ENCODE results near the gene SSBP2.

Gene SSBP2

GRCh38 chr5:81590498-81591384 lies 160.2 kb downstream of the SSBP2 start:
- Histone ChIP-seq H3K4me1 (ENCODE audit: control insufficient read depth, insufficient read depth, low read length) (no peaks in the 10 kb centered on the region), H3K4me3 (ENCODE audit: low read length) (no peak overlapping the region), H3K9ac (ENCODE audit: low read length) (no peak overlapping the region), H3K9me3 (ENCODE audit: control insufficient read depth, low read length) (no peaks in the 10 kb centered on the region), H3K27me3 (replicated peaks; ENCODE audit: control insufficient read depth, insufficient read depth, low read length) (no peaks in the 10 kb centered on the region), H3K36me3 (ENCODE audit: control insufficient read depth, insufficient read depth, low read length, severe bottlenecking) (no peaks in the 10 kb centered on the region)
- no peak for DNase-seq (ENCODE audit: low read depth)

- no peaks in the 10 kb centered on the region for H3K9me3 ChIP-seq (ENCODE audit: control insufficient read depth, low read length)
- H3K27me3 ChIP-seq (replicated peaks; ENCODE audit: control insufficient read depth, insufficient read depth, low read length) = no peaks in the 10 kb centered on the region
- DNase-seq (ENCODE audit: low read depth) = peak; percentile 70
These were observed 171.5 kb downstream of the SSBP2 start for GRCh38 chr5:81579262-81579924.

DNA sequence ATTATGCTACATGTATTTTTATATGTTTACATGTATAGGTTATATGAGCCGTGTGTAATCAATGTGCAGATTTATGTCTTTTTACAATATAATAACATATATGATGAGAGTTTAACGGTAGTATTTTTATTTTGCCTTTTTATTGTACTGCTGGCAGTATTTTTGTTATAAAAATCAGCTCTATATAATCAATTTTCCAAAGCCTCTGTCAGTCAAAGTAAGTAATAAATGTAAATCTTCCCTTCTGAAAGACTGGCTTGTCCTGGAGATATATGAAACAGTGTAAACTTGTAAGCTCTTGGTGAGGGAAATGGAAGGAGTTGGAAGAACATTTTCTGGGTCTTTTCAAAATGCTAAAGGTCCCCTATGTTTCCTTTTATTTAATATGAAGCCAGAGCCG lies 173.8 kb downstream of the SSBP2 start:
- Histone ChIP-seq H3K27me3 (replicated peaks; ENCODE audit: control insufficient read depth, insufficient read depth, low read length) (no peaks in the 10 kb centered on the region), H3K9me3 (ENCODE audit: control insufficient read depth, low read length) (no peaks in the 10 kb centered on the region), H3K4me3 (ENCODE audit: low read length) (no peak overlapping the region), H3K4me1 (ENCODE audit: control insufficient read depth, insufficient read depth, low read length) (peaks cover 14% of the 10 kb centered on the region), H3K36me3 (ENCODE audit: control insufficient read depth, insufficient read depth, low read length, severe bottlenecking) (no peaks in the 10 kb centered on the region), H3K9ac (ENCODE audit: low read length) (no peak overlapping the region)
- no peak for DNase-seq (ENCODE audit: low read depth)

More at GRCh38 chr5:81579262-81579924, 171.5 kb downstream of the SSBP2 start:
- H3K9ac ChIP-seq (ENCODE audit: low read length) = no peak overlapping the region
- H3K4me1 ChIP-seq (ENCODE audit: control insufficient read depth, insufficient read depth, low read length) = peaks cover 11% of the 10 kb centered on the region
- H3K36me3 ChIP-seq (ENCODE audit: control insufficient read depth, insufficient read depth, low read length, severe bottlenecking) = no peaks in the 10 kb centered on the region
- H3K4me3 ChIP-seq (ENCODE audit: low read length) = no peak overlapping the region

DNA sequence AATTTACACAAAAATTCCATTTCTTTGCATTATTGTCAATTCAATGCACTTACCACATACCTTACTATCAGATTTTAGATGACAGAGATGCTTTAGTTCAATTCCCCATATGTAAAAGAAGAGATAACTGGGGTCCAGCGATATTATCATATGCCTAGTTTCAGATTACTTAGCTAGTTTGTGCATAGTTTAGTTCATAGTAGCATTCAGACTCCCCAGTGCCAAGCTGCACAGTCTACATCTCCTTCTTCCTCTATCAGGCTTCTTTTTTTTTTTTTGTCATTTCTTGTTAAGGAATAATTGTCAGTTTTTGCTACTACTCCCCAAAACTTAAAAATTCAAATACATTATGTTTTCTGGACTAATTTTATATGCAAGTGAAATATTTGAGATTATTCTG lies 175.0 kb downstream of the SSBP2 start:
- DNase-seq (ENCODE audit: low read depth) = no peak
- H3K4me1 ChIP-seq (ENCODE audit: control insufficient read depth, insufficient read depth, low read length) = peaks cover 25% of the 10 kb centered on the region
- no peaks in the 10 kb centered on the region for H3K9me3 ChIP-seq (ENCODE audit: control insufficient read depth, low read length)
- no peak overlapping the region for H3K9ac ChIP-seq (ENCODE audit: low read length)
- no peak overlapping the region for H3K4me3 ChIP-seq (ENCODE audit: low read length)
- H3K36me3 ChIP-seq (ENCODE audit: control insufficient read depth, insufficient read depth, low read length, severe bottlenecking) = no peaks in the 10 kb centered on the region
- no peaks in the 10 kb centered on the region for H3K27me3 ChIP-seq (replicated peaks; ENCODE audit: control insufficient read depth, insufficient read depth, low read length)

DNA sequence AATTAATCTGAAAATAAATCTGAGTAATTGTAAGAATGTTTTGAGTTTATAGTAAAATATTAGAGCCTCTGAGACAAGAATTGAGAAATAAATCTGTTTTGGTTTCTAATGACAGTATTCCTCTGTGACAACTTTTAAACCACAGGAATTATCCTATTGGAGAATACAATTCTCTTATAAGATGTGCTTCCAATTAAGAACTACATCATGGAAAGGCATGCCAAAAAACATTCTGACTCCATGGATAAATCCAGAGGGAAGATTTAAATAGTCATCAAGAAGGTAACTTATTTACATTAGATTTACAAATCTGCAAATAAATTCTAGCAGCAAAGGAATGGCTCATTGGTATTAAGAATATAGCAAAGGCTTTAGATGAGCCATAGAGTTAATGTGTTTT lies 178.7 kb downstream of the SSBP2 start:
- no peaks in the 10 kb centered on the region for H3K27me3 ChIP-seq (replicated peaks; ENCODE audit: control insufficient read depth, insufficient read depth, low read length)
- no peak overlapping the region for H3K4me3 ChIP-seq (ENCODE audit: low read length)
- peaks cover 15% of the 10 kb centered on the region for H3K36me3 ChIP-seq (ENCODE audit: control insufficient read depth, insufficient read depth, low read length, severe bottlenecking)
- H3K9ac ChIP-seq (ENCODE audit: low read length) = no peak overlapping the region
- peaks cover 15% of the 10 kb centered on the region for H3K4me1 ChIP-seq (ENCODE audit: control insufficient read depth, insufficient read depth, low read length)
- peak; percentile 7 for DNase-seq (ENCODE audit: low read depth)
- H3K9me3 ChIP-seq (ENCODE audit: control insufficient read depth, low read length) = no peaks in the 10 kb centered on the region

- Histone ChIP-seq H3K9me3 (ENCODE audit: control insufficient read depth, low read length) (no peaks in the 10 kb centered on the region), H3K9ac (ENCODE audit: low read length) (no peak overlapping the region), H3K4me3 (ENCODE audit: low read length) (no peak overlapping the region), H3K4me1 (ENCODE audit: control insufficient read depth, insufficient read depth, low read length) (no peaks in the 10 kb centered on the region), H3K36me3 (ENCODE audit: control insufficient read depth, insufficient read depth, low read length, severe bottlenecking) (peaks cover 4% of the 10 kb centered on the region), H3K27me3 (replicated peaks; ENCODE audit: control insufficient read depth, insufficient read depth, low read length) (no peaks in the 10 kb centered on the region)
- DNase-seq (ENCODE audit: low read depth) = no peak
These were observed 192.7 kb downstream of the SSBP2 start for GRCh38 chr5:81558188-81558587.

DNA sequence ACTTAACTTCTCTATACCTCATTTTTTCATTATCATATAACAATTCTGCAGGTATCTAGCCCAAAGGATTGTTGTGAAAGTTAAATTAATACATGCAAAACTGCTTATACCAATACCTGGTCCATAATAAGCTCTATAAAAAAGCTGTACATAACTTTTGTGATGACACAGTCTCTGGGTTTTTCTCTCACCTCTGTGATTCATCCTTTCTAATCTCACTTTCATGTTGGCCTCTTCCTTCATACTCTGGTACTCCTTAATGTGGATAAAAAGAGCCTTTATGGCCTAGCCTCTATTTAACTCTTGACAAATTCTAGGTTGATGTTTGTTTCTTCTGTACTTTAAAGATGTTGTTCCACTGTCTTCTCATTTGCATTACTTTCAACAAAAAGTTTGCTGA lies 194.1 kb downstream of the SSBP2 start:
- DNase-seq (ENCODE audit: low read depth) = no peak
- no peak overlapping the region for H3K9ac ChIP-seq (ENCODE audit: low read length)
- no peaks in the 10 kb centered on the region for H3K27me3 ChIP-seq (replicated peaks; ENCODE audit: control insufficient read depth, insufficient read depth, low read length)
- no peaks in the 10 kb centered on the region for H3K9me3 ChIP-seq (ENCODE audit: control insufficient read depth, low read length)
- H3K4me3 ChIP-seq (ENCODE audit: low read length) = no peak overlapping the region
- H3K36me3 ChIP-seq (ENCODE audit: control insufficient read depth, insufficient read depth, low read length, severe bottlenecking) = peaks cover 4% of the 10 kb centered on the region
- no peaks in the 10 kb centered on the region for H3K4me1 ChIP-seq (ENCODE audit: control insufficient read depth, insufficient read depth, low read length)

GRCh38 chr5:81555865-81556264 lies 195.0 kb downstream of the SSBP2 start:
- Histone ChIP-seq H3K9ac (ENCODE audit: low read length) (no peak overlapping the region), H3K4me3 (ENCODE audit: low read length) (no peak overlapping the region), H3K4me1 (ENCODE audit: control insufficient read depth, insufficient read depth, low read length) (no peaks in the 10 kb centered on the region), H3K9me3 (ENCODE audit: control insufficient read depth, low read length) (no peaks in the 10 kb centered on the region), H3K27me3 (replicated peaks; ENCODE audit: control insufficient read depth, insufficient read depth, low read length) (no peaks in the 10 kb centered on the region), H3K36me3 (ENCODE audit: control insufficient read depth, insufficient read depth, low read length, severe bottlenecking) (peaks cover 4% of the 10 kb centered on the region)
- no peak for DNase-seq (ENCODE audit: low read depth)

DNA sequence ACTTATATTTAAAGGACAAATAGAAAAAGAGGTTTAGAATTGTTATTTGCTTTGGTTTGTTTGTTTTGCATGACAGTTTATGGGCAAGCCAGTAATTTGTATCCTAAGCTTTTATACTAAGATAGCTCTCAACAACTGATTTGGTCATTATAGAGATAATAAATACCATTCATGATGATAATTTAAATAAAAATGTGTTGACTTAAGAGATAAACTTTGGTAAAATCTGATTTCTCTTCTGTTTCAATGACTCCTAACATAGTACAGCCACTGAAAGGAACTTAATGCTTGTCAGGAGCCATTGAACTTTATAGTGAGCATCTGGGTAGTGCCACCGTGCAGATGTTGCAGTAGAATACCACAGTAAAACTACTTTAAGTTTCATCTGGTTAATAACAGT lies 196.2 kb downstream of the SSBP2 start:
- DNase-seq (ENCODE audit: low read depth) = no peak
- Histone ChIP-seq H3K27me3 (replicated peaks; ENCODE audit: control insufficient read depth, insufficient read depth, low read length) (no peaks in the 10 kb centered on the region), H3K4me1 (ENCODE audit: control insufficient read depth, insufficient read depth, low read length) (no peaks in the 10 kb centered on the region), H3K4me3 (ENCODE audit: low read length) (no peak overlapping the region), H3K9ac (ENCODE audit: low read length) (no peak overlapping the region), H3K9me3 (ENCODE audit: control insufficient read depth, low read length) (no peaks in the 10 kb centered on the region), H3K36me3 (ENCODE audit: control insufficient read depth, insufficient read depth, low read length, severe bottlenecking) (peaks cover 9% of the 10 kb centered on the region)

DNA sequence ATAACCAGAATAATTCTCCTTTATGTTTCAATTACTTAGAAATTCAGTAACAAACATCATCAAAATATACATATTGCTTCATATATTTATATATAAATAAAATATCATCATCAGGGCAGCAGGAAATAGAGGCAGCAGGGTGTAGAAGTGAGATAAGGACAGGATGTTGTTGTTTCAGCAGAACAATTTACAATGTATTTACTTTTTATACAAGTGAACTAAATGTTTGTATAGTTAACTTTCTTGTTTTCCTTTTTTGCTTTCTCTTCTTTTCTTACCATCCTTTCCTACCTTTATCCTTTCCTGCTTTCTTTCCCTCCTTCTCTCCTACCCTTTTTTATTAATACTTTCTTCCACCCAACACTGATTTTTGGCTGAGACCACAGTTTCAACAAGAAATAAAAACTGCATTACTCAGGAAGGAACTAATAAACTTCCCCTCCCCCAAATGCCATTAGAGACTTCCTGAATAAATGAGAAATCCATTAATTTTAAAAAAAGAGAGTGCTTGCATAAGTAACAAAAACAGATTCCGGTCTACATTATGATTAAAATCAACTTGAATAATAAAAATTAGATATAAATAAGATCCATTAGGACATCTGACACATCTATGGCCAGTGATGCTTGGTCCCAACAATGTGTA lies 197.2 kb downstream of the SSBP2 start:
- peaks cover 12% of the 10 kb centered on the region for H3K36me3 ChIP-seq (ENCODE audit: control insufficient read depth, insufficient read depth, low read length, severe bottlenecking)

GRCh38 chr5:81552852-81553566 lies 197.9 kb downstream of the SSBP2 start:
- no peaks in the 10 kb centered on the region for H3K4me1 ChIP-seq (ENCODE audit: control insufficient read depth, insufficient read depth, low read length)
- H3K9ac ChIP-seq (ENCODE audit: low read length) = no peak overlapping the region
- DNase-seq (ENCODE audit: low read depth) = no peak
- peaks cover 10% of the 10 kb centered on the region for H3K36me3 ChIP-seq (ENCODE audit: control insufficient read depth, insufficient read depth, low read length, severe bottlenecking)
- no peaks in the 10 kb centered on the region for H3K9me3 ChIP-seq (ENCODE audit: control insufficient read depth, low read length)
- no peaks in the 10 kb centered on the region for H3K27me3 ChIP-seq (replicated peaks; ENCODE audit: control insufficient read depth, insufficient read depth, low read length)
- H3K4me3 ChIP-seq (ENCODE audit: low read length) = no peak overlapping the region

More for the DNA sequence above, 197.2 kb downstream of the SSBP2 start:
- H3K9ac ChIP-seq (ENCODE audit: low read length) = no peak overlapping the region
- no peak overlapping the region for H3K4me3 ChIP-seq (ENCODE audit: low read length)
- H3K9me3 ChIP-seq (ENCODE audit: control insufficient read depth, low read length) = no peaks in the 10 kb centered on the region
- H3K27me3 ChIP-seq (replicated peaks; ENCODE audit: control insufficient read depth, insufficient read depth, low read length) = no peaks in the 10 kb centered on the region
- no peaks in the 10 kb centered on the region for H3K4me1 ChIP-seq (ENCODE audit: control insufficient read depth, insufficient read depth, low read length)
- DNase-seq (ENCODE audit: low read depth) = no peak

Measured in adipocyte (in vitro differentiated cells).